NCI-H1417 (cell line): ENCODE results near the gene DTD1.

Experiments used
- DNase-seq, 3 experiments: peaks; one replicate each; lab custom pipeline; 2025; lab: John Stamatoyannopoulos, UW

DTD1 gene

DNA sequence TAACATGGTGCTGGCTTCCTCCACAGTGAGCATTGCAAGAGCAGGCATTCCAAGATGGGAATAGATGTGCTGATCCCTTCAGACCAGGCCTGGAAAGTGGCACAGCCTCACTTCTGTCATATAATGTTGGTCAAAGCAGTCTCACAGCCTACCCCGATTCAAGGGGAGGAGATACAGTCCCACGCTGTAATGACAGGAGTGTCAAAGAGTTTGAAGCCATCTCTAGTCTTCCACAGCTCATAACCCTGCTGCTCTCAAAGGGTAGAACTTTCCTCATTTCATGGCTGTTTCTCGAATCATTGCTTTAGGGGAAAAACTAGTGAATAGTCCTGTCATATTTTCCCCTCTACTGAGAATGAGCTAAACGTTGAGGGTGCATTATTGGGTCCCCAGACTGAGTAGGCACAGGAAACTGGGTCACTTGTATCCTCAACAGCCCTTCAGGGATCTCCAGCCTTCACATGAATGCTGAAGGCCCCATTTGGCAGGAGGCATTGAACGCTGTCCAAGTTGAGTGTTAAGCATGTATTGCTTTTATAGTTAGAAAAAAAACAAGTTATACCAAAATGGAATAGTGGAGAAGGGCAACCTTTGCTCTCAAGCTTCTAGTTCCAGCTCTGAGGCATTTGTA, 27.3 kb downstream of the DTD1 start:
- DNase-seq, result no peak

DNA sequence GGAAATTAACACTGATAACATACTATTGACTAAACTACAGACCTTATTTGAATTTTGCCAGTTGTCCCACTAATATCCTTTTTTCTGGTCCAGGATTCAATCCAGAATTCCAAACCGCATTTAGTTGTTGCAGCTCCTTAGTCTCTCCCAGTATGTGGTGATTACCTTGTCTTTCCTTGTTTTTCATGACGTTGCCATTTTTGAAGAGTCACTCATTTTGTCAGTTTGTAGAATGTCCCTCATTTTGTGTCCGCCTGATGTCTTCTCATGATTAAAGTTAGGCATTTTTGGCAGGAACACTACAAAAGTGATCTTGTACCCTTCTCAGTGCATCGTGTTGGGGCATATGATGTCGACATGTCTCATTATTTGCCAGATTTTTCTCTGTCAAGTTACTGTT, 33.1 kb downstream of the DTD1 start:
- no peak for DNase-seq

DNA sequence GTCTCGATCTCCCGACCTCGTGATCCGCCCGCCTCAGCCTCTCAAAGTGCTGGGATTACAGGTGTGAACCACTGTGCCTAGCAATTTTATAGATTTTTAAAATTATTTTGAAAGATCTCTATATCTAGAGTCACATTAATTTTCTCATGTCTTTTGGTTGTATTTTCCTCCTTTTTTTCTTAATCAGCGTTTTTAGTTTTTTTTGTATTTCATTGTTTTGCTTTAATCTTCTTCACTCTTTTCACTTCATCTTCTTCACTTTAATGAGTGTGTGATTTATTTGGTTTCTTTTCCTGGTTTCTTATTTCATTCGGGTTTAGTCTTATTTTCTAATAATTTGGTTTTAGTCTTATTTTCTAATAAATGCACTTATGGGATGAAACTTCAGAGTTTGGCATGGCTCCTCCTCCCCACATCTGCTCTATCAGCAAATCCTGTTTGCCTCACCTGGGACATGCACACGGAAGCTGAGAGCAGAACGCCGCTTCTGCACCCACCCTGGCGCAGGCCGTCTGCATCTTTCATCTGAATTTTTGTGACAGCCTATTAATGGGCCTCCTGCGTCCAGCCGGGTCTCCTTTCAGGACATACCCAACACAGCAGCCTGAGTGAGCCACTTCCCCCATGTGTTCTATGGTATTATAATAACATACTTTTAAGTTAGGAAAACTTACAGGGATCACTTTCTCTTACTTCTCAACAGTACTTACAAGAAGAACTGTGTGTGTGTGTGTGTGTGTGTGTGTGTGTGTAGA, 35.5 kb downstream of the DTD1 start:
- no peak for DNase-seq

DNA sequence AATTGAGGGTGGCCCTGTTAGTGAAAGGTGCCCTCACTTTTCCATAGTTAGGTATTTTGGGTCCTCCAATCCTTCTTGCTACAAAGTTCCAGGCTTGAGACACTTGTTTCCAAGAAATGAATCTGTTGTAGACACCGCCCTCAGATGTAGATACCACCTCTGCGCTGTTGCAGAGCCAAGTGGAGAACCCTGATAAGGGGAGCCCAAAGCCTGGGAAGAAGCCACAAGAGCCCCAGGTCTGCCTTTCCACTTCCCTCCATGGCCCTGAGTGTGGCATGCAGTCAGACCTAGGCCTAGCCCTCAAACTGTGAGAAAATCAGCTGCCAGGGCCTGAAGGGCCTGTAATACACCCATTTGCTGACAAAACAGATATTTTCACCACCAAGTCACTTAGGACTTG, 37.1 kb downstream of the DTD1 start:
- DNase-seq, result no peak

DNA sequence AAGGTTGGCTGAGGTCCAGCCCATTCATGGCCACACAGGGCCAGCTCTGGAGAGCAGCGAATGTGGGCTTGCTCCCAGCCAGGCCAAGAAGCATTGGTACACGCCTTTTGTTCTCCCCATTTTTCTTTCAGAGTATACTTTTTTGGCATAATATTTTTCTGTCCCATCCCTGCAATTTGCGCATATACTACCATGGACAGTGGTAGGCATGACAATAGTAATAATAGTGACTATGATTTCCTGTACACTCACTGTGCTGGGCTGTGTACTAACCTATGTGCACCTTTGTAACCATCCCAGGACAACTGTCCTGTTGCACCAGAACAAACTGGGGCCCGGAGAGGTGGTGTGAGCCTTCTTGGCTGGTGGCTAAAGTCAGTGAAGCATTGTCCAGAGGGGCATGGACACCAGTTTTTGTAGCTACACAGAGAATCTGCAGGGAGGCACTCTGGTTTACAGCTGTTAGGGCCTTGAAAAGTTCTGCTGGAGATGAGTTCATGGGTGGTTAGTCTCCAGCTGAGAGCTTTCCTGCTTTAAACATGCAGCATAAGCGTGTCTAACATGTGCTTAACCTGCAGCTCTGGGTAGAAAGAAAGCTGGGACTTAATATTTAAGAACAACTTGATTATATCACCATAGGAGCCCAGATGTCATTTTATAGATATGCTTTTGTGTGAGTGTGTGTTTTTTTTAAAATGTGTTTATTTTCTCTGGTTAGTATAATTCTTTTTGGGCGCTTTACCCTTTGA, 38.2 kb downstream of the DTD1 start:
- no peak for DNase-seq

DNA sequence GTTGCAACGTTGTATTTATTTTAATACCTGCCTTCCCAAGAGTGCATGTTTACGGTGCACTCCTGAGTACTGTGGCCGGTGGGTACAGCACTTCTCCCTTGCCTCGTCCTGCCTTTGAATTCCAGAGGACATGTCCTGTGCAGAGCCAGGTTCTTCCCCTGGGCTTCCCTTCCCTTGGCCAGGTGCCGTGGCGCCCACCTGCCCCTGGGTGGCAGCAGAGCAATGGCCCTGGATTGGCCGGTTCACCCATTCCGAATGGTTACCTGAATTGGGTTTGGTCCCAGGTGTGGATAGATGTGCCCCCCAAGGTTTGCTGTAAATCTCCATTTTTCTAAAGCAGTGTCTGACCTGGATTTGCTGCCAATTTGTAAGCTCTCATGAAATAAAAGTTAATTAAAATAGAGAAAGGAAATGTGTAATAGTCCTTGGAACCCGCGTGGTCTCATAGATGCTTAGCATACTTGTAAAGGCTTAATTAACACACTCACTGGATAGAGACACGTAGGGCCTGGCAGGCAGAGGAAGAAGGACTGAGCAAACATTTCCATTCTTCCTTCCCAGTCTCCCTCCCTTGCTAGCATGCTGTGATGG, 40.6 kb downstream of the DTD1 start:
- DNase-seq, result peak; percentile 3 to 50 (median 5)

DNA sequence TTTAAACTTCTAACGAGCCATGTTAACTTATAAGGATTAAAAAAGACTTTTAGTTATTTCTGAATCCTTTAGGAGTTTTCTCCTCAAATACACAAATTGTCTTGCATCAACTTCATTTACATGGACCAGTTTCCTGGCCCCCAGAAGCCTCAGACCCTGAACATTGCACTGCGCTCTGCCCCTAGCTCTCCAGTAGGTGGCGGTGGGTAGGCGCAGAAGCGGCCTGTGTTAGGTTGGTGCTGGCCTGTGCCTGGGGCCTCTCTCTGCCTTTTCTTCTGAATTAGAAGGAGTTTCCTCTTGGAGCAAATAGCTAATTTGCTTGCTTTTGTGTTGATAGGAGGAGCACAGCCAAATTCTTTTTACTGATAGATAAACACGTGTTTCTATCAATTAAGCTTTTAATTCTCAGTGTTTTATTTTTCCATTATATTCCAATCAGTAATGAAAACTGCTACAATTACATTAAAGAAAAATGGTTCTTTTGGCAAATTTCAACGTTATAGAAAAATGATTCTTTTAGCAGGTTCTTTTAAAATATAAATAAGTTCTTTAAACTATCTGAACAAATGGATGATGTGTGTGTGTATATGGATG, 44.4 kb downstream of the DTD1 start:
- peak; percentile 43 to 81 (median 46) for DNase-seq

DNA sequence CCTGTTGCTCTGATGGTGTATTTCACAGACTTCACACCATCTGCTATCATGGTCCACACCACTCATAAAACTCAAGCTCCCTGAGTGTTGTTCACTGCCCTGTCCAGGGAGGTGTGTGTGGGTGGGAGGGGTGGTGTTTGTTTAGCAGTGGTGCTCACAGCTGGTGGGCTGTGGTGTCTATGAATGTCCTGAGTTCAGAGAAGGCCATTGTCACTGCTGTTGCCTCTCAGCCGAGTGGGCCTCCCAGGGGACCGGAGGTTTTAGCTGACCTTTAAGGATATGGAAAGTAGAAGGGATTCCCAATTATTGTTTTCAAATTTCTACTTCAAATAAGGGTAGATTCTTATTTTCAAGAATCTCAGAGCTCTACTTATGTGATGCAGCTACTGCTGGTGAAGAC, 45.6 kb downstream of the DTD1 start:
- DNase-seq, result peak in 1 of 3 experiments; percentile 25

DNA sequence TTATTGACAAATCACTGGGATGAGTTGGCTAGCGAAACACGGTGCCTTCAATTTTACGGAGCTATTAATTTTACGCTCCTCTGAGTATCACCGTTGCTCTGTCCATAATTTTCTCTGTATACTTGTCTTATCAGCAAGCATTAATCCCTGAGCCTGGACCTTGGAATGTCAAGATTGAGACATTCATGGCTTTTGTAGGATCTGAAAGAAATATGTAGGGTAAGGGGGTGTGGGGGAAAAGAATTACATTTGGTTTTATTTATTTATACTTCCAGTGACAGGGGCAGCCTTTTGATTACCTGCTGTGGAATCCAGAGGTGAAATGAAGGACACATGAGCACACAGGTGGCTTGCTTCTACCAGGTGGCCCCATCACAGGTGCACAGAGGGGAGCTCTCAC, 46.6 kb downstream of the DTD1 start:
- DNase-seq, result no peak

DNA sequence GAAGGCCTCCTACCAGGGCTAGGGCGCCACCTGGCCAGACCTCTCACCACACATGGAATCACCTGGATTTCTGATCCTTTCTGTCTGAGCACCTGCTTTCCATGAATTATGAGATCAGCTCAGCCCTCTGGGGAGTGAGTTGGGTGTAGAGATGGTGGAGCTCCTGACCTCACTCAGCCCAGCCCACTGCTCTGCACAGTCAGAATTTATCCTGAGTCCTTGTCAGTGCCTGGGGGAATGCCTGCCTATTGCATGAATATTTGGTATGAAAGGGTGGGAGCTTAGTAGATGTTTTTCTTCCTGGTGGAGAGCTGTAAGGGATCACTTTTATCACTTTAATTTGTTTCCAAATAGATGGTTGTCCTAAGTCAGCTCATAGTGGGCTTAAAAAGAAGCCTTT, 47.5 kb downstream of the DTD1 start:
- DNase-seq, result peak in 2 of 3 experiments; percentile 2 to 13

DNA sequence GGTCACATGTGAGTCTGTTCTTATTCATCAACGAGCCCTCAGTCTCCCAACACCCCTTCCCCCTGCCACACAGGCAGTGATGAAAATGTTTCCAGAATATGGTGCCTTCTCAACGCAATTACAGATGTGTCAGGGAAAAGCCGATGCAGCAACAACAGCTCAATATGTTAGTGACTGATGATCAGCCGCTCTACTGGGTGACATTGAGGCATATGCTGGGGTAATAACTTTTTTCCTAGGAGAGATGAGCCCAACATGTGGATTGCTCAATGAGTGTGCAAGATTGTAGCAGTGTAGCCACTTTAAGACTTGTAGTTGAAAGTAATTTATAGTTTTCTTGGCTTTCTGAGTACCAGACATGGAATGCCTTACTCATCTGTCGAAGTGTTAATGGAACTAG, 49.4 kb downstream of the DTD1 start:
- no peak for DNase-seq

DNA sequence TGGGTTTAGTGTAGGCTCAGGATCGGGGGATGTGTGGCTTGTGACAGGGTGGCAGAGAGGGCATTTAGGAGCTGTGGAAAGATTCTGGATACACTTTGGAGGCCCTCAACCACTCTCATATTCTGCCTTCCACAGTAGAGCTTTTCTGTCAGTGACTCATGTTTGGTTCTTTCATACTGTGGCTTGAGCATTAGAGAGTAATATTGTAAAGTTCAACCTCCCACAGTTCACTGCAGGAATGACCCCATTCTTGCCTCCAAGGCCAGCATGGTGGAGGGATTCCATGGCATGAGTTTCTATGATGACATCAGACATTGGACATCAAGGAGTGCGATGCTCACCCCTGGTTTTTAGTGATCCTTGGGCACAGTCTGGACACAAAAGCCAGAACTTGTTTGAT, 50.9 kb downstream of the DTD1 start:
- DNase-seq, result no peak

DNA sequence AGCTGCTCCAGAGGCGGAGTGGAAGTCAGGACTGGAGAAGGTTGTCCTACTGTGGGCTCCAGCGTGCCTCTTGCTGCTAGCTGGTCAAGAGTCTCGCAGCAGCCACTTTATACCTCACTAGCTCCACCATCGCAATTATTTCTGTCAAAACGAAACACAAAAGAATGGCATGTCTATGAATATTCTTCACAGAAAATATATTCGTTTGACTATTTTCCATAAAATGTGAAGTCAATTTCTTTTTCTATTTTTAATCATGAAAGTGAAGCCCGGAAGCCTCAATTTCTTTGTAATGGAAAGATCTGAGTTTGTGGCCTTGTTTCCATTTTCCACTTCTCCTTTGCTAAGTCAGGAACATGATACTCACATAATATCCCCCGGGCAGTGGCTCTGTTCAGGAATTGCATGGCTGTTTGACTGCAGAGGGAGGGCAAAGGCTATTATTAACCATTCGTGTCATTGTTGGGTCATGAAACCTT, 51.7 kb downstream of the DTD1 start:
- peak in 1 of 3 experiments; percentile 16 for DNase-seq

DNA sequence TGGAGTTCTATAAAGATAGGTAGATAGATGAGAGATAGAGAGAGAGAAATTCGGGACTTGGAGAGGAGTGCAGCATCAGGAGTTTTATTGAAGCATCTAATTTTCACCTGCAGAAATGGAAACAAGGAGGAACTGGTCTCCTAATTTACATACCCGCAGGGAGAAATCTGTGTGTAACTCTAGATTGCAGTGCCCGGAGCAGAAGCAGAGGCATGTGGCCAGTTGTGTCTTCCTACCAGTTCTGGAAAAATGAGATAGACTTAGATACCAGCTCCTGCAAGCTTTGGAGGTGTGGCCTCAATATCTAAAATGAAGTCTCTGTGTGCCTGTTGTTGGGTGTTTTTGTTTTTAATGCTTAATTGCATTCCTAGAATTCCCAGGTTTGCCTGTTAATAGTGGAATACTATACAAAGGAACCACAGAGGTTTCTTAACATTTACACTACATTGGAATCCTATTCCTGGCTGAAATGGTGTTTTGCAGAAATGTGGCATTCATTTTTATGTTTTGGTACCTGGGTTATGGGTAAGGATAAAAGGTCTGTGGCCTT, 57.4 kb downstream of the DTD1 start:
- no peak for DNase-seq

DNA sequence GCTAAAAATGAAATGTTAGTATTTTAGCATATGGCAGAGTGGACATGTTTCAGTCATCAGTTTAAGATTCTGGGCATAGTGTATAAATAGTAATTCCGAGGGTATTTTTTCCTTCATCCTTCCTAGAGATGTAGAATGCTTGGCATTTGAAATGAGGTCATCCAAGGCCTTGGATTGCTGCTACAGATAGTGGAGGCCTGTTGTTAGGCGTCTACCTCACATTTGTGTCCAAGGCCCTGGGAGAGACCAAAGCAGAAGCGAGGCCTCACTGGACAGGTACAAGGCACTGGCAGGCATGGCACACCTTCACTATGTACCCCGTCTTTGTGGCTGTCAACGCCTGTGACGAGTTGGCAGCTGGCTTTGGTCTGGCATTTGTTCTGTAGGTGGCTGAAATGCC, 58.0 kb downstream of the DTD1 start:
- no peak for DNase-seq

DNA sequence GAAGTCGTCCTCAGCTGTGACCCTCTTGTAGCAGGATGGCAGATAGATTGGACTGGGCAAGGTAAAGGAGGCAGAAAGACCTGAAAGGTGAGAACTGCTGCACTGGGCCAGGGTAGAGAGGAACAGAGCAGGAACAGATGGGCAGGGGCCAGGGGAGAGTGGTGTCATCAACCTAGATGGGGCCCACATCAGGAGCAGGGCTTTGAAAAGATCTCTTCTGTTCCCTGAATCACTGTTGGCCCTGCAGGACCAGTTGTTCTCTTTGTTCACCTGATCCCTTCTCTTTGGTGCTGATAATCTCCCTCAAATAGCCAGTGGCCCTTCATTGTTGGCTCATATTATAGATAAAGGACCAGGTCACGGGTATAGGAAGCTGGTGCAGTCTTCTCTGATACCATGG, 59.9 kb downstream of the DTD1 start:
- DNase-seq, result no peak

DNA sequence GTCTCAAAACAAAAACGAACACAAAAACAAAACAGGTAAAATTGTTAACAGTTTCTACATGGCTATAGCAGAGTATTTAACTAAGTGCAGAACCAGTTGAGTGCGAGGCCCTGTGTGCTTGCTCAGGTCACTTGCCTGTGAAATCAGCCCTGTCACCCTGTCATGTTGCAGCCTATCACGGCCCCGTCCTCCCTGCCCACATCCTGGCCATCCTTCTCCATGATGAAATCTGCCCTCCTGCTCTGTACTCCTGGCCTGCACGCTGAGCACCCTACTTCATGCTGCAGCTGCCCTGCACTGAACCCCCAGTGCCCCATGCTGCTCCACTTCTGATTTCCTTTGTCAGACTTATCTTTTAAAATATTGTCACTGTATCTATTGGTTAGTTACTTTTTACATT, 62.4 kb downstream of the DTD1 start:
- DNase-seq, result peak in 1 of 3 experiments; percentile 40

DNA sequence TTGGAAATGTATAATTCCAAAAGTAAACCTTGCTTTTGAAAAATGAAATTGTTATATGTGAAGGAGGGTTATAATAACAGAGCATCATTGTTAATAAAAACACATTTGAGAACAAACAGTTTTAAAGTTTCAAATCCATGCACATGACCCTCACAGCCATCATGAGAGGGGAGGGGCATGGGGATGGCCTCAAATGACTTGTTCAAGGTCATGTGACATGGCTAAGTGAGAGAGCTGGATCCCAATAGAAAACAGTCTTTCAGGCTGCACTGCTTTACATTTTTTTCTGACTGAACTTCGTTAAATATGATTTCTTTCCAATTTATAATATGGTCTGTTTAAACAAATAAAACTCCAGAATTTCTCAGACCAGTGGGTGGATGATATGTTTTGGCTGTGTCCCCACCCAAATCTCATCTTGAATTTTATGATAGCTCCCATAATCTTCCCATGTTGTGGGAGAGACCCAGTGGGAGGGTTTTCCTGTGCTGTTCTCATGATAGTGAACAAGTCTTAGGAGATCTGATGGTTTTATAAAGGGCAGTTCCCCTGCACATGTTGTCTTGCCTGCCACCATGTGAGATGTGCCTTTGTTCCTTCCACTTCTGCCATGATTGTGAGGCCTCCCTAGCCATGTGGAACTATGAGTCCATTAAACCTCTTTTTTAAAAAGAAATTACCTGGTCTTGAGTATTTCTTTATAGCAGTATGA, 66.0 kb downstream of the DTD1 start:
- DNase-seq, result no peak

DNA sequence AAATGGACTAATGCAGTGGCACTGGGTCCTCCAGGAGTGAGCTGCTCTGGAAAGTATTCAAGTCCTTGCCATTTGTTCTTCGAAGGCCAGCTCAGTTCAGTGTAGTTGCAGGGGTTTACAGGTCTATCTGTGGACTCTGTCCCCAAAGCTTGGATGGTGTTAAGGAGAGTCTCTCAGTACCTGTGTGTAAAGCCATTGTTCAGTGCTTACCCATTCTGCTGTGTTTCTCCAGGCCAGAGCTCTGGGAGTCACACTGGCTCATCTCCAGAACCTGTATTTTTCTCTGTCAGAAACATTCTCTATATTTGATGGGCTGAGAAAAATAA, 66.6 kb downstream of the DTD1 start:
- no peak for DNase-seq

DNA sequence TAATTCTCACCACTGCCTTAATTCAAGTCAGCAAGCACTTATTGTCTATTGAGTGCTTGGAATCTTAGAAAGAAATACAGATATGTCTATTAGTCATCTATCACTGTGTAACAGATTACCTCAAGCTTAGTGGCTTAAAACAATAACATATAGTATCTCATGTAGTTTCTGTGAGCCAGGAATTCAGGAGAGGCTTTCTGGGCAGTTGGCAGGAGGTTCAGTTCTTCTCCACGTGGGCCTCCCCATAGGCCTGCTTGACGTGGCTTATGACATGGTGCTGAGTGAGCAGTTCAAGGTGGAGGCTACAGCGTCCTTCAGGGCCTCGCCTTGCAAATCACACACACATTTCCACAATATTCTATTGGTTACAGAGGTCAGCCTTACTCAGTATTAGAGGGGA, 69.7 kb downstream of the DTD1 start:
- no peak for DNase-seq

DNA sequence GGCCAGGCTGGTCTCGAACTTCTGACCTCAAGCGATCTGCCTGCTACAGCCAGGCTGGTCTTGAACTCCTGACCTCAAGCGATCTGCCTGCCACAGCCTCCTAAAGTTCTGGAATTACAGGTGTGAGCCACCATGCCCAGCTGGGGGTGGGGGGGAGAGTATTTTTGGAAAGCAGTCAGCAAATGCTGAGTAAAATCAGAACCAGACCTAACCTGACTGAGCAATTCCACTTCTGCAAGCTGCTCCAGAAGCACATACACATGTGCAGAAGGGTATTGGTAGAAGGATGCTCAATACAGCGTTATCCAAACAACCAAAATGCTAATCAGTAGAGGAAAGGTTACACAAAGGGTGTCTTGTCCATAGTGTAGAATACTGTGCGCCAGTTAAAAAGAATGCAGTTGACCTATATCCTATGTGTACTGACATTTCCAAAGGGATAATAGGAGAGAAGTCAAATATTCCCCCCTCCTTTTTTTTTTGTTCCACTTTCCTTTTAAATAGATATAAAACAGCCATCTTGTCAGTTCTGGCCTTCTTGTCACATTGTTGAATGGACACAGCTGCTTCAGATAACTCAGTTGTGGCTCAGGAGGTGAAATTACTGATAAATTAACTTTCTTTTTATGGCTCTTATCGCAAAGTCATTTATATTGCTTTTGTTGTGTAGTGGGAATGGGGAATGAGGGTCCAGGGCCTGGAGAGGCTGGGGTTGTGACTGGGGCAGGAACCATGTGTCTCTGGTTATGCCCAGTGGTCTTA, 74.6 kb downstream of the DTD1 start:
- DNase-seq, result no peak
